Esophagus muscularis mucosa (tissue), 4 donors: Measurements from ENCODE around the gene LRRC3C. TPM values are rescaled to one million over a fixed set of nuclear protein-coding genes. Genes with fewer than 3 reads are reported as not detected.
A peak's percentile ranks its signal among the peaks of the same experiment; 100 is the strongest.

Experiments used
- DNase-seq: peaks from one replicate; pipeline ENCODE4 v3.0.0-alpha.2; 2017; ENCODE audit errors: extremely low spot score
- H3K27ac ChIP-seq, 4 donors: fragments of 200-600 bp; sonication (generic); replicated peaks in 1 of 4; 1 replicate in 3 of 4; 2 replicates in 1 of 4; pipeline ENCODE4 v1.5.1; 2016 to 2019; ENCODE audit warnings: mild to moderate bottlenecking in 1 of 4
- H3K27me3 ChIP-seq, 4 donors: fragments of 200-600 bp; sonication (generic); one replicate each; pipeline versions ENCODE4 v1.5.1 to v1.6.0; 2016 to 2019
- H3K36me3 ChIP-seq, 4 donors: fragments of 200-600 bp; sonication (generic); one replicate each; pipeline ENCODE4 v1.5.1; 2016 to 2019
- H3K4me1 ChIP-seq, 4 donors: fragments of 200-600 bp; sonication (generic); one replicate each; pipeline ENCODE4 v1.5.1; 2016 to 2019
- H3K4me3 ChIP-seq, 4 donors: fragments of 200-600 bp; sonication (generic); 1 replicate in 2 of 4; 2 replicates in 2 of 4; pipeline ENCODE4 v1.5.1; 2016 to 2019; ENCODE audit warnings: mild to moderate bottlenecking in 4 of 4, moderate library complexity in 1 of 4
- H3K9me3 ChIP-seq, 4 donors: fragments of 200-600 bp; sonication (generic); 1 replicate in 3 of 4; 2 replicates in 1 of 4; pipeline ENCODE4 v1.5.1; 2016 to 2019
- EP300 ChIP-seq: sonication (generic); formaldehyde crosslinking; IDR thresholded peaks from one replicate; pipeline ENCODE4 v1.6.1; 2017; ENCODE audit warnings: antibody characterized with exemption
- POLR2A ChIP-seq: fragments of 450-650 bp; IDR thresholded peaks from one replicate; pipeline ENCODE4 v1.6.1; 2017; ENCODE audit warnings: antibody characterized with exemption, moderate library complexity, mild to moderate bottlenecking, low read depth
- POLR2AphosphoS5 ChIP-seq, 2 donors: sonication (generic); formaldehyde crosslinking; IDR thresholded peaks; one replicate each; pipeline ENCODE4 v1.6.1; 2017; ENCODE audit warnings: antibody characterized with exemption in 2 of 2
- WGBS: methylation state at CpG from one replicate; pipeline ENCODE4 v1.1.5; 2018; 5-methylcytosine and 5-hydroxymethylcytosine counted together
- intact Hi-C: fragments of 100-400 bp; cut with DNase I; formaldehyde crosslinking; loops from one replicate; pipeline ENCODE4 v1.15.1; 2023
- total RNA-seq, 4 donors: library from RNA; depleted of rRNA; stranded (reverse); fragments of >200 nt; gene quantifications; one replicate each; pipeline versions ENCODE4 v1.1.0 to v1.2.1, GENCODE V29; 2016
- TF ChIP-seq, protein P1 (sequence below), 3 experiments: fragments of 200-600 bp in 2 of 3; fragments of 450-650 bp in 1 of 3; sonication (generic) in 2 of 3; IDR thresholded peaks; one replicate each; pipeline ENCODE4 v1.5.1; 2017 to 2019; ENCODE audit warnings: antibody characterized with exemption in 3 of 3, mild to moderate bottlenecking in 2 of 3, moderate library complexity in 1 of 3

Gene LRRC3C
- total RNA-seq, 4 donors from 2014 or later = not detected

- intact Hi-C loops = no loop called here
- no peaks in the 10 kb centered on the region for H3K27me3 ChIP-seq
- no peak overlapping the region for H3K4me3 ChIP-seq
- peaks cover 42 to 45% (median 43%) of the 10 kb centered on the region in 4 donors for H3K4me1 ChIP-seq
- WGBS = 93% methylated on average over 5 of the region's 5 CpGs
- peak overlapping the region; percentile 89 to 94 (median 93) for H3K27ac ChIP-seq
- no peak for DNase-seq
- no peaks in the 10 kb centered on the region for H3K9me3 ChIP-seq
- TF ChIP-seq POLR2AphosphoS5 (IDR thresholded peaks at IDR 0.05) (no peak), EP300 (no peak), POLR2A (no peak)
- TF ChIP-seq, protein P1, sequence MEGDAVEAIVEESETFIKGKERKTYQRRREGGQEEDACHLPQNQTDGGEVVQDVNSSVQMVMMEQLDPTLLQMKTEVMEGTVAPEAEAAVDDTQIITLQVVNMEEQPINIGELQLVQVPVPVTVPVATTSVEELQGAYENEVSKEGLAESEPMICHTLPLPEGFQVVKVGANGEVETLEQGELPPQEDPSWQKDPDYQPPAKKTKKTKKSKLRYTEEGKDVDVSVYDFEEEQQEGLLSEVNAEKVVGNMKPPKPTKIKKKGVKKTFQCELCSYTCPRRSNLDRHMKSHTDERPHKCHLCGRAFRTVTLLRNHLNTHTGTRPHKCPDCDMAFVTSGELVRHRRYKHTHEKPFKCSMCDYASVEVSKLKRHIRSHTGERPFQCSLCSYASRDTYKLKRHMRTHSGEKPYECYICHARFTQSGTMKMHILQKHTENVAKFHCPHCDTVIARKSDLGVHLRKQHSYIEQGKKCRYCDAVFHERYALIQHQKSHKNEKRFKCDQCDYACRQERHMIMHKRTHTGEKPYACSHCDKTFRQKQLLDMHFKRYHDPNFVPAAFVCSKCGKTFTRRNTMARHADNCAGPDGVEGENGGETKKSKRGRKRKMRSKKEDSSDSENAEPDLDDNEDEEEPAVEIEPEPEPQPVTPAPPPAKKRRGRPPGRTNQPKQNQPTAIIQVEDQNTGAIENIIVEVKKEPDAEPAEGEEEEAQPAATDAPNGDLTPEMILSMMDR (IDR thresholded peaks at IDR 0.05) = no peak
- no peaks in the 10 kb centered on the region for H3K36me3 ChIP-seq
Observed at GRCh38 chr17:39929646-39930407, 2.3 kb downstream of the LRRC3C start.

DNA sequence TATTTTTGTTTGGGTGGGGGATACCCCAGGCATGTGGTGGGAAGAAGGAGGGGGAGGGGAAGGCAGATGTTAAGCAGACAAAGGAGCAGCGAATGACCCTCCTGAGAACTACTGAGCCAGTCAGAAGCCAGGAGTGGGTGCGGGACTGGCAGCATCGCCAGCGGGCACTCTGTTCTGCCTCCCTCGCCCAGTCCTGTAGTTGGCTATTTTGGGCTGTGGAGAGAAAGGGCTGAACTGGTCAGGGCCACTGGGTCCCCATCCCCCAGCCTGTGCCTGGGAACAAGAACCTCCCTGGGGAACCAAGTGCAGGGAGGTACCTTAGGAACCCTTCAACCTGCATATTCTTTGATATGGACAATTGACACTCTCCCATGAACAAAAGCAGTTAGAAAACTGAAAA is 6.4 kb downstream of the LRRC3C start:
- no peaks in the 10 kb centered on the region for H3K27me3 ChIP-seq
- TF ChIP-seq, protein P1 (IDR thresholded peaks at IDR 0.05) = no peak
- no peak for TF ChIP-seq POLR2AphosphoS5 (IDR thresholded peaks at IDR 0.05)
- no peak for TF ChIP-seq POLR2A
- TF ChIP-seq EP300 = no peak
- no peak for DNase-seq
- H3K4me3 ChIP-seq = no peak overlapping the region
- no peak overlapping the region for H3K27ac ChIP-seq
- intact Hi-C loops = no loop called here
- H3K4me1 ChIP-seq = peaks cover 11 to 13% (median 11%) of the 10 kb centered on the region in 4 donors
- H3K9me3 ChIP-seq = no peaks in the 10 kb centered on the region
- 88% methylated on average over 5 of the region's 5 CpGs for WGBS
- H3K36me3 ChIP-seq = no peaks in the 10 kb centered on the region

GRCh38 chr17:39934324-39934723 is 6.8 kb downstream of the LRRC3C start:
- Histone ChIP-seq H3K27ac (no peak overlapping the region), H3K36me3 (no peaks in the 10 kb centered on the region), H3K4me1 (peaks cover 7 to 11% (median 7%) of the 10 kb centered on the region in 4 donors), H3K27me3 (no peaks in the 10 kb centered on the region), H3K9me3 (no peaks in the 10 kb centered on the region), H3K4me3 (no peak overlapping the region)
- TF ChIP-seq POLR2A (no peak), POLR2AphosphoS5 (IDR thresholded peaks at IDR 0.05) (no peak)
- intact Hi-C loops = no loop called here
- 82% methylated on average over 5 of the region's 5 CpGs for WGBS
- no peak for DNase-seq

DNA sequence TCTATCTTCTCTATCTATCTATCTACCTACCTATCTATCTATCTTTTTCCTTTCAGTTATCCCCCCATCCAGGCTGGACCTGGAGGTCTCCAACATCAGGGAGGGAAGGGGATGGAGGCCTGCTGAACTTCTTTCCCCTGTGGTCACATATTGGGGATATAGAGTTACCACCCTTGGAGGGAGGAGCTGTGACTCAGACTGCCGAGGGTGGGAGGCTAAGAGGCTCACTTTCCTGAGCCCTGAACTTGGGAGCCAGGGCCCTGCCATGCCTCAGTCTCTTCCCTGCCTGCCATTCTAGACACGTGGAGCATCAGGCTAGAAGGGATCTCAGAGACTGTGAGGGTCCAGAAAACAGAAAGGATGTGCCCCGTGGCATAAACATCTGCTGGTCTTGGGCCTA is 8.4 kb downstream of the LRRC3C start:
- Histone ChIP-seq H3K4me1 (peaks cover 0 to 9% (median 4%) of the 10 kb centered on the region in 4 donors), H3K27me3 (no peaks in the 10 kb centered on the region), H3K36me3 (no peaks in the 10 kb centered on the region), H3K4me3 (no peak overlapping the region), H3K27ac (no peak overlapping the region), H3K9me3 (no peaks in the 10 kb centered on the region)
- TF ChIP-seq, protein P1 (IDR thresholded peaks at IDR 0.05) = no peak
- TF ChIP-seq POLR2A (no peak), EP300 (no peak), POLR2AphosphoS5 (IDR thresholded peaks at IDR 0.05) (no peak)
- intact Hi-C loops = no loop called here
- 80% methylated on average over 3 of the region's 3 CpGs for WGBS
- DNase-seq = no peak

- no peak for TF ChIP-seq POLR2A
- no peak for TF ChIP-seq EP300
- TF ChIP-seq POLR2AphosphoS5 (IDR thresholded peaks at IDR 0.05) = no peak
- TF ChIP-seq, protein P1 (IDR thresholded peaks at IDR 0.05) = no peak
- intact Hi-C loops = no loop called here
- H3K36me3 ChIP-seq = no peaks in the 10 kb centered on the region
- no peaks in the 10 kb centered on the region for H3K9me3 ChIP-seq
- WGBS = 93% methylated on average over 3 of the region's 3 CpGs
- no peak overlapping the region for H3K27ac ChIP-seq
- no peak for DNase-seq
- H3K4me1 ChIP-seq = peaks cover 0 to 9% (median 4%) of the 10 kb centered on the region in 4 donors
- no peak overlapping the region for H3K4me3 ChIP-seq
- no peaks in the 10 kb centered on the region for H3K27me3 ChIP-seq
Observed at GRCh38 chr17:39937447-39937846, 9.9 kb downstream of the LRRC3C start.
